ENCODE measurements around the gene GRIN3A.

GRIN3A gene

GRCh38 chr9:101533334-101534204 lies 204.9 kb downstream of the GRIN3A start, which contains the start of gene RNF20:
Gene RNF20, plus strand, starts transcription at chr9:101533853. Its CDS starts 1,571 bp downstream, at chr9:101535424.
- in situ Hi-C loops (cut with HindIII; ENCODE audit: low sequenced_read_pairs) = no loop called here

DNA sequence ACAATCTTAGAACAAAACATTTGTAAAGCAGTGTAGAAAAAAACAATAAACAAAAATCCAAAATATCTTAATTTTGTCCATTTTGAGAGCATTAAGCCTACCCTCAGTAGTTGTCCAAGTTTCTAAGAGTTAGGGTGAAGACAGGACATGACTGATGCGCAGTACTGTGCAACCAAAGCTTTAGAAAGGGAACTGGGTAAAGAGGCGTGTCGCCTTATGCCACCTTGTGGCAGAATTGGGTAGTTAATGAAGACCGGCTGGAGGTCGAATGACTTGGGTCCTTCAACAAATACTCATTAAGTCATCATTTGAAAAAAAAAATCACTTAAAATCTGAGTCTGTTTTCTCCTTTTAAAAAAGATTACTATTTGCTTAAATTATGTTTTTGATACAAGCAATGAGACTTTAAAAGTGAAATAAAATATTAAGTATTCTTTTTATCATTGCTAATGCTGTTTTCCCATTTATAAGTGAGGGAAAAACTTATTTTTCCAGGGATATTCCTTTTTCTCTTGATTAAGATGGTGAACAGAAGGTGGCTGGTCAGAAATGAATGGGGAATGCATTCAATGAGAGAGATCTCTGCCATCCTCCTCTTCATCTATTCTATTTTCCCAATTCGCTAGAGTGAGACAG lies 208.3 kb downstream of the GRIN3A start:
- in situ Hi-C loops (cut with HindIII; ENCODE audit: low sequenced_read_pairs) = no loop called here

DNA sequence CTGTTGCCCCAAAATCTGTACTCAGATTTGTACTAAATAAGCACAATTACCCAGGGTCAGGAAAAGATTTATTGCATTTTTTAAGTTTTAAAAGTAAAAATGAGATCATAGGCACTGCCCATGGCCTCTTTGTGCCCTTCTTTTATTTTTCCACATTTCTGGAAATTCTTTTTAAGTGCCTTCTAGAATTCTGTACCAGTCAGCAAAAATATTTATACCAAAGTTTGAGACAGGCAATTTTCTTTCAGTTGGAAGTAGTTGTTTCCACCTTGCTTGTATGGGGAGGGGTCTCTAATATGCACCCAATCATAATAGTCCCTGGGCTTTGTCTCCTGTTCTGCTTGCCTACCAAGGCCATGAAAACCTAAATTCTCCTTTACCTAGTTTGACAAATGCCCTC lies 210.4 kb downstream of the GRIN3A start:
- in situ Hi-C loops (cut with HindIII; ENCODE audit: low sequenced_read_pairs) = no loop called here

GRCh38 chr9:101527066-101527465 lies 211.4 kb downstream of the GRIN3A start:
- in situ Hi-C loops (cut with HindIII; ENCODE audit: low sequenced_read_pairs) = no loop called here

DNA sequence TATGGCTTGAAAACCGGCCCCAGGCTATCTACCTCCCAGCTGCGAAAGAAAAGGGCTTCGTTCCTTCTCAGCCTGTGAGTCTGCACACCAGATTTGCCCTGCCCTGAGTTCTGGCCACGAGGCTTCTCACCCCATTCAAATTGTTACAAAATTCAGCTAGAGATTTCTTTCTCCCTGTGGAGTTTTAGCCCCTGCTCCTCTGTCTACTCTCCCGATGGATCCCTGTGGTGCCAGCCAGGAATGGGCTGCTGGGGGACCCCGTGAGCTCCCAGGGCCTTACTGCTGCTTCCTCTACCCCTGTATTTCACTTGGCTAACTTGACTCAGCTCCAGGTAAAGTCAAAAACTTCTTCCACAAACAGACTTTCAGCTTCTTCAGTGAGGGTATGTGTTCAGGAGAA lies 214.1 kb downstream of the GRIN3A start:
- in situ Hi-C loops (cut with HindIII; ENCODE audit: low sequenced_read_pairs) = no loop called here

All from DLD1 (cell line).